ENCODE results near the gene CAMTA1. TPM values are rescaled to one million over a fixed set of nuclear protein-coding genes. Genes with fewer than 3 reads are reported as not detected.
"Not testable (repeated sequence)": the region's sequence is repeated elsewhere in the genome, so short reads cannot be mapped to it uniquely, and the experiment has no call there.

Gene CAMTA1
- total and polyA plus RNA-seq, 9 of the 15 experiments (the other 6 are each of a cell fraction or from before 2014, with no cell fraction given) = 43.9 to 161 (median 65.9) TPM

GRCh38 chr1:7688659-7689058, 903.4 kb downstream of the CAMTA1 start (continued):
- no peak for TF ChIP-seq CBX8 (IDR thresholded peaks at IDR 0.05; ENCODE audit: borderline replicate concordance, extremely low read depth, low read depth, low read length, poor library complexity, severe bottlenecking)
- no peak for TF ChIP-seq PCBP2 (IDR thresholded peaks at IDR 0.05; ENCODE audit: low read depth, low read length, poor library complexity, severe bottlenecking)

- H3K4me2 ChIP-seq (ENCODE audit: insufficient read depth, low read length); H2AFZ ChIP-seq (ENCODE audit: low read depth, low read length); DNase-seq (ENCODE audit: extremely low read depth in 1 of 4, low spot score in 3 of 4); H3K27ac ChIP-seq (ENCODE audit: extremely low read depth, low read depth, low read length); H3K4me3 ChIP-seq; H3K9me1 ChIP-seq (ENCODE audit: control insufficient read depth, insufficient read depth, low read length); FAIRE-seq; H3K79me2 ChIP-seq (ENCODE audit: control insufficient read depth, insufficient read depth, low read length); H4K20me1 ChIP-seq (replicated peaks; ENCODE audit: control insufficient read depth, insufficient read depth, low read length); in situ Hi-C loops (cut with MboI); H3K9me3 ChIP-seq (replicated peaks; ENCODE audit: control insufficient read depth, insufficient read depth, low read depth, low read length); H3K36me3 ChIP-seq (ENCODE audit: control insufficient read depth, insufficient read depth, low read length); H3K9ac ChIP-seq (ENCODE audit: insufficient read depth in 1 of 2, low read depth in 2 of 2, low read length in 2 of 2); intact Hi-C loops (cut with micrococcal nuclease); CTCF ChIA-PET (ENCODE audit: low intra/inter-chr PET ratio); ATAC-seq; BruUV-seq (replicated peaks); H3K4me1 ChIP-seq (replicated peaks in 1 of 2; ENCODE audit: control insufficient read depth in 2 of 2, insufficient read depth in 2 of 2, low read length in 2 of 2): not testable (repeated sequence)
- 0% methylated on average over 4 of the region's 4 CpGs for WGBS (ENCODE audit: insufficient coverage, low coverage, missing lambda C conversion rate)
- POLR2A ChIA-PET = interaction anchor here (0.8 kb wide), 1 partner anchor 145 kb away, joined by 3 read pairs; no protein-coding TSS in a partner anchor
- H3K27me3 ChIP-seq (ENCODE audit: control insufficient read depth in 2 of 2, insufficient read depth in 2 of 2, low read length in 2 of 2) = peaks cover 33 to 69% of the 10 kb centered on the region in 2 experiments
These were observed 904.1 kb downstream of the CAMTA1 start for GRCh38 chr1:7689307-7689706.

- in situ Hi-C loops (cut with MboI) = no loop called here
- no peak for DNase-seq (ENCODE audit: extremely low read depth in 1 of 4, low spot score in 3 of 4)
- CTCF ChIA-PET (ENCODE audit: low intra/inter-chr PET ratio) = no interaction called here
- POLR2A ChIA-PET = interaction anchor here (0.7 to 1.0 kb wide), 3 partner anchors 13 to 146 kb away, joined by 3 to 5 read pairs (median 3); no protein-coding TSS in a partner anchor
- Histone ChIP-seq H3K9me3 (replicated peaks; ENCODE audit: control insufficient read depth, insufficient read depth, low read depth, low read length) (no peaks in the 10 kb centered on the region), H3K9ac (ENCODE audit: insufficient read depth in 1 of 2, low read depth in 2 of 2, low read length in 2 of 2) (no peak overlapping the region), H4K20me1 (replicated peaks; ENCODE audit: control insufficient read depth, insufficient read depth, low read length) (no peaks in the 10 kb centered on the region), H3K79me2 (ENCODE audit: control insufficient read depth, insufficient read depth, low read length) (no peaks in the 10 kb centered on the region), H3K27me3 (ENCODE audit: control insufficient read depth in 2 of 2, insufficient read depth in 2 of 2, low read length in 2 of 2) (peaks cover 25 to 69% of the 10 kb centered on the region in 2 experiments), H3K4me3 (no peak overlapping the region), H3K27ac (ENCODE audit: extremely low read depth, low read depth, low read length) (no peak overlapping the region), H3K4me1 (replicated peaks in 1 of 2; ENCODE audit: control insufficient read depth in 2 of 2, insufficient read depth in 2 of 2, low read length in 2 of 2) (no peaks in the 10 kb centered on the region; a peak in 1 of 5 replicates), H3K4me2 (ENCODE audit: insufficient read depth, low read length) (no peak overlapping the region), H3K9me1 (ENCODE audit: control insufficient read depth, insufficient read depth, low read length) (no peaks in the 10 kb centered on the region), H3K36me3 (ENCODE audit: control insufficient read depth, insufficient read depth, low read length) (no peaks in the 10 kb centered on the region), H2AFZ (ENCODE audit: low read depth, low read length) (no peak overlapping the region)
- under 1% methylated on average over 9 of the region's 10 CpGs for WGBS (ENCODE audit: insufficient coverage, low coverage, missing lambda C conversion rate)
- intact Hi-C loops (cut with micrococcal nuclease) = no loop called here
- no peak for TF ChIP-seq NCOA1 (IDR thresholded peaks at IDR 0.05; ENCODE audit: low read depth)
- TF ChIP-seq NFE2L1 (tag; IDR thresholded peaks at IDR 0.05; ENCODE audit: borderline replicate concordance, low read depth) = no peak
- no peak for TF ChIP-seq HEY1 (CRISPR knock-in tag; IDR thresholded peaks at IDR 0.05; ENCODE audit: borderline replicate concordance)
- TF ChIP-seq BRCA1 (IDR thresholded peaks at IDR 0.05) = no peak
- no peak for TF ChIP-seq BRCA1 (CRISPR knock-in tag; IDR thresholded peaks at IDR 0.05)
- TF ChIP-seq ARID2 (IDR thresholded peaks at IDR 0.05) = no peak
- TF ChIP-seq FOXK2 (conservative IDR thresholded peaks at IDR 0.05 in 1 of 2, IDR thresholded peaks at IDR 0.05 in 1 of 2; ENCODE audit: low read depth in 2 of 2) = no peak
- no peak for TF ChIP-seq KLF13 (tag; IDR thresholded peaks at IDR 0.05; ENCODE audit: borderline replicate concordance, low read depth)
- no peak for TF ChIP-seq FOXK1 (CRISPR knock-in tag; IDR thresholded peaks at IDR 0.05; ENCODE audit: borderline replicate concordance)
- TF ChIP-seq ZNF696 (CRISPR knock-in tag; conservative IDR thresholded peaks at IDR 0.05) = no peak
- no peak for TF ChIP-seq TARDBP (IDR thresholded peaks at IDR 0.05)
- TF ChIP-seq CHCHD3 (CRISPR knock-in tag; IDR thresholded peaks at IDR 0.05) = no peak
- no peak for TF ChIP-seq ZNF76 (CRISPR knock-in tag; IDR thresholded peaks at IDR 0.05; ENCODE audit: borderline replicate concordance)
- no peak for TF ChIP-seq CBFA2T2 (conservative IDR thresholded peaks at IDR 0.05)
- BruUV-seq (replicated peaks) = no TSS peak
- ATAC-seq = no peak
- no peak for FAIRE-seq
These were observed 904.8 kb downstream of the CAMTA1 start for GRCh38 chr1:7690076-7690475.
